ENCODE data around the gene SFT2D1.

The SFT2D1 gene

DNA sequence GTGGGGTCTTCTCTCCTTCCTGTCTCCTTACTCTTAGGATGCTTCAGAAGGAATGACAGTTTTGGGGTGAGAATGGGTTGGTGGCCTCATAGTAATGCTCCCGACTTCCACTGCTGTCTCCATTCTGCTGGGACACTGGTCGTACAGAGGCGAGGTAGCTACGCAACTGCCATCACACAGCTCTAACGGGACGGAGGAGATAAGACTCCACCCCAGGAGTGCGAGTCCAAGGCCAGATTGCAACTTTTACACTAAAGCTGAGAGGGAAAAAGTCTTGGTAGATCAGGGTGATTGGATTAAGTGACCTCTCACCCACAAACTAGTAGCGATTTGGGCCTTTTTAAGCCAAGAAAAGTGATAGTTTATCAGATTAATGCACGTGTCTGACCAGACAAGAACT, 32.4 kb downstream of the SFT2D1 start:
- TF ChIP-seq, protein P1, sequence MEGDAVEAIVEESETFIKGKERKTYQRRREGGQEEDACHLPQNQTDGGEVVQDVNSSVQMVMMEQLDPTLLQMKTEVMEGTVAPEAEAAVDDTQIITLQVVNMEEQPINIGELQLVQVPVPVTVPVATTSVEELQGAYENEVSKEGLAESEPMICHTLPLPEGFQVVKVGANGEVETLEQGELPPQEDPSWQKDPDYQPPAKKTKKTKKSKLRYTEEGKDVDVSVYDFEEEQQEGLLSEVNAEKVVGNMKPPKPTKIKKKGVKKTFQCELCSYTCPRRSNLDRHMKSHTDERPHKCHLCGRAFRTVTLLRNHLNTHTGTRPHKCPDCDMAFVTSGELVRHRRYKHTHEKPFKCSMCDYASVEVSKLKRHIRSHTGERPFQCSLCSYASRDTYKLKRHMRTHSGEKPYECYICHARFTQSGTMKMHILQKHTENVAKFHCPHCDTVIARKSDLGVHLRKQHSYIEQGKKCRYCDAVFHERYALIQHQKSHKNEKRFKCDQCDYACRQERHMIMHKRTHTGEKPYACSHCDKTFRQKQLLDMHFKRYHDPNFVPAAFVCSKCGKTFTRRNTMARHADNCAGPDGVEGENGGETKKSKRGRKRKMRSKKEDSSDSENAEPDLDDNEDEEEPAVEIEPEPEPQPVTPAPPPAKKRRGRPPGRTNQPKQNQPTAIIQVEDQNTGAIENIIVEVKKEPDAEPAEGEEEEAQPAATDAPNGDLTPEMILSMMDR (IDR thresholded peaks at IDR 0.05): no peak

DNA sequence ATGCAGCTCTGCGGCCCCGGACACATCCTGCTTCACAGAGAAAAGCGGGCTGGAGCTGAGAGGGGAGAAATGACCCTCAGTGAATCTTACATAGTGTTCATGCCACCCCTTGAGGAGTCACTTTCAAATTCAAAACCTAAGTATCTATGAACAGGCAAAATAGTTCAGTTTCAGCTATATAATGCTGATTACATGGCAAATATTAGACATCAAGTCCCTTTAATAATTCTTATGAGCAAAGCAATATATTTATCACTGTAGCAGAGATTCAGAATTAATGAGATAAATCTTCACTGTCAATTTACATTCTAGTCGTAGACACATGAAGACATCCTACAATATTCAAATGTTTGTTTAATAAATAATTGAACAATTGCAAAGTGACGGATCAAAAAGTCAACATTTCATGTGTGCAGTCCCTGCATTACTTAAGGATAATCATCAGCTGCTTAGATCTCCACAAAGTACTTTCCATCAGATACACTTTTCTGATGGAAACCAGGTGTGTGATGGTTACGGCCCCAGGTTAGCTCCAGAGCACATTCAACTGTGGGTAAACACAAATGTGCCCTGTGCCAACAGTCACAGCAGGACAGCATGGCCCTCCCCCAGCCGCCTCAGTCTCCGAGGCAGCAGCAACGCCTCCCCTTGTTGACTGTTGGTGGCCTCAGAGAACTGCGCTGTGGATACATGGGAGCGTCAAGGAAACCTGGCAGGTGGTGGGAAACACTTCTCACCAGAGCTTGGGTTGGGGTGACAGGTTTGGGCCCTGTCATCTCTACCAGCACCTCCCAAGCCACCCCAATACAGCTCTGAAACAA, 33.4 kb downstream of the SFT2D1 start:
- TF ChIP-seq, protein P1 (IDR thresholded peaks at IDR 0.05): peak; percentile 25; the same call in 1 of the 2 replicates

DNA sequence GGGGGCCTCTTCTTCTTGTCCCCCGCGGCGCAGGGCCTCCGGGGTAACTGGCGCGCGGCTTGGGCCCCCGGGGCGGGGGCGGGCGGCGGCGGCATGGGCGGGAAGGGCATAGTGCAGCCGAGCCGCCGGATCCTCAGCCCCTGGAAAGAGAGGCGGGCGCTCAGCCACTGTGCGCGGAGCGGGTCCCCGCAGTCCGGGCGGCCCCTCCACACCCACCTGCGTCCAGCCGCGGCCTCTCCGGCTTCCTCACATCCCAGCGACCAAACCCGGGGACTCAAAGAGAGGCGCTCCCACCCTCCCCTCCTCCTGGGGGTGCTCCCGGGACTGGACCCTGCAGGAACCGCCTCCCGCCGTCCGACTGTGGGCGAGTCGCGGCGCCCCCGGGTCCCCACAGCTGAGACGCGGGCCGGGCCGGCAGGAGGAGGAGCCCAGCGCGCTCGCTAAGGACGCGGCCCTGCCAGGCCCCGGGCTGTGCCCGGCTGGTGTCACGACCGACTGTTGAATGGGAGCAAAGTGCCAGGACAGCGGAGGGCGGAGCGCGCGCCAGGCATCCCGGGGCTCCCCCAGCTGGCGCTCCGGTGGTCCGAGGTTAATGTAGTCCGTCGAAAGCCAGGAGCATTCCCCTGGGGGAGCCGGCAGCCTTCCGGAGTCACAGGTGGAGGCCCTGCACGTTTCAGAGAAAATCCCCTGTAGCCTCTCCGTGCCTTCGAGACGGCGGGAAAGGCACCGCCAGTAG, 34.1 kb downstream of the SFT2D1 start, which contains the start of gene PRR18:
TSS of gene PRR18 (minus strand) at position 360 of the 736 bp plus-strand sequence. CDS start at position 110, 250 bp downstream.
- TF ChIP-seq, protein P1 (IDR thresholded peaks at IDR 0.05): no peak

DNA sequence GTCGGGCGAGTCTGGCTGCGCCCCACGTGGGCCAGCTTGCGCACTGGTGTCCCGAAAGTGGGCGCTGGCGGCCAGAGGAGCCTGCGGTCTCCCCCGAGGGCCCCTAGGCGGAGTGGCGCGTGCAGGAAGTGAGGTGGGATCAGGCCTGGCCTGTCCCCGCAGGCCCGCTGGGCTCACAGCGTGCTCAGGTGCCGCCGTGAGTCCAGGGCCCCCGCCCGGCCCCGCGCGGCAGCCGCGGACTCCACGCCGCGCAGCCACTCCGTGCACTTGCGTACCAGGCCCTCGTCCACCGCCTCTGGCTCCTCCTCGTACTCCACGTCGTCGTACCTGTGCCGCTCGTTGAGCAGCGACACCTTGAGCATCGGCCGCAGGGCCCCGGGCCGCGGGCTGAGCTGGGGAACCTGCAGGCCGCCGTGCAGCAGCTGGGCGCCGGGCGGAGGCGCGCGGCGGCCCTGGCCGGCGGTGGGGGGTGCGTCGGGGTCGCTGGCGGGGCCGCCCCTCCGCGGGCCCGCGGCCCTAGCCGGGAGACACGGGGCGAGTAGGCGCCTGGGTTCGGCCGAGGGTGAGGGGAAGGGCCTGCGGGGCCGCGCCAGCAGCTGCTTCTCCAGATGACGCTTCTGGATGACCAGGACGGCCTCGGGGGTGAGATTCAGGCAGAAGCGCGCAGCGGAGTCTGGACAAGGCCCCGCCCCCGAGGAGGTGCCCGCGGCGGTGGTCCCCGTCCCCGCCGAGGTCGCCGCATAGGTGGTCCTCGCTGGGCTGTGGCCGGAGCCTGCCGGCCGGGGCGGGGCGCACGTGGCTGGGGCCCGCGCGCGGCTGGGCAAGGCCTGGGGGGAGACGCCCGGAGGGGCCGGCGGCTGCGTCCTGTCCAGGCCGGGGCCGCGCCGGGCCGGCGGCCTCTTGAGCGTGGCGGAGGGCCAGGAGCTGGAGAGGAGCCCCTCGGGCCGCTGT, 35.0 kb downstream of the SFT2D1 start:
- TF ChIP-seq, protein P1 (IDR thresholded peaks at IDR 0.05): no peak

DNA sequence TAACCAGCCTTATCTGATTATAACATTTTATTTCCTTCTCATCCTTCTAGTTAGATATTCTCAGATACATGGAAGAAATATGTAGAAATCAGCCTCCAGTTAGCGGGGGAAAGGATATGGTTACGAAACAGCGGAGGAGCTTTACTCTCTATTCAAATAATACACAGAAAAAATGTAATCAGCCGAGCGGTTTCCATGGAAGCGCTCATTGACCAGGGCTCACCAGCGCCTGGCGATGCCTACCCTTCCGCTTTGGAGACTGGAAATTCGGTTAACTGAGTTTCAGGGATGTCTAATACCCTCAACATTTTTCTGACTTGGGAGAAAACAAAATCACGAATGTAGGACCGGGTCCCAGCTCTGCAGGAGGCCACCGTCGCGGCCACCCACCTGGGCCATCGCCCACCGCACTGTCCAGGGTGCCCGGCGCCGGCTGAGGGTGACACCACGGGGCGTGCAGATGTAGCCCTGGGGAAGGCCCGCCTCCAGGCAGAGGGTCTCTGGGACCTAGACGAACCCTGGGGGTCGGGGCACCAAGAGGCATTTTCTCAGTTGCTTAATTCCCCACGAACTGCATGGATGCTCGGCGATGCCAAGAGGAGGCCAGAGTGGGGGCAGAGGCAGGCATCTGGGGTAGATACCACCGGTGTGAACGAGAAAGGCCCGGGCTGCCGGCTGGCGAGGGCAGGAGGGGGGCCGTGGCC, 35.8 kb downstream of the SFT2D1 start:
- TF ChIP-seq, protein P1 (IDR thresholded peaks at IDR 0.05): no peak

DNA sequence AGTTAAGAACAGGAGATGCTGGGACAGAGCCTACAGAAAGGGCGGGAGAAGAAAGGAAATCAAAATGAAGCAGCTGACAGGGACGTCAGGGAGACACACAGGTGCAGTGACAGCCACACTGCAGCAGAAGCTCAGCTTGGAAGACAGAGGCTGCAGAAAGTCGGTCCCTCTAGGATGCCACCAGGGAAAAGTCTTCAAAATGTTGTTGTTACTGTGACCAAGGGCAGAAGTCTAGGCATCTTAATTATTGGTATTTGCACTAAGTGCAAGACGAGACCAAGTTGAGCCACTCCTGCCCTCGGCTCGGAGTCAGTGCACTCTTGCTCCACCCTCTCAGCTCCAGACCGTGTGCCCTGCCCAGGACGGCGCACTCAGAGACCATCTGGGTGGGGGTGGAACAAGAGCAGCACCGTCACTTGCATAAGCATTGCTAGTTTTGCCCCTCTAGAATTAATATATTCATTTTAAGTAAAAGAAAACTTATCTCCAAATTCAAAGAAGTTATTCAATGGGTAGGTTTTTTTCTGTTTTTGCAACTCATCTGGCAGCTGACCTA, 36.7 kb downstream of the SFT2D1 start:
- TF ChIP-seq, protein P1 (IDR thresholded peaks at IDR 0.05): no peak
